Natural killer cell (primary cell): ENCODE data around the gene NCR2. TPM values are rescaled to one million over a fixed set of nuclear protein-coding genes. Genes with fewer than 3 reads are reported as not detected.

ENCODE experiments used
- ATAC-seq, 3 donors: fragments of 150-1000 bp in 2 of 3; fragments of 200-7000 bp in 1 of 3; cut with Tn5 transposase; 1 replicate in 1 of 3; 2 replicates in 2 of 3; pipeline ENCODE4 v1.10.0; 2021; ENCODE audit warnings: mild to moderate bottlenecking in 2 of 3, moderate library complexity in 2 of 3
- DNase-seq, 2 donors: peaks; one replicate each; pipeline versions ENCODE4 v3.0.0 to v3.0.0-alpha.2; 2013 to 2021; ENCODE audit warnings: mixed read lengths in 1 of 2
- H3K27ac ChIP-seq: one replicate; pipeline ENCODE4 v1.5.1; 2013; ENCODE audit warnings: mild to moderate bottlenecking, low read length
- H3K27me3 ChIP-seq: one replicate; pipeline ENCODE4 v1.6.1; 2013; ENCODE audit warnings: low read length; ENCODE audit not compliant: control insufficient read depth, insufficient read depth
- H3K36me3 ChIP-seq: one replicate; pipeline ENCODE4 v1.6.1; 2013; ENCODE audit warnings: low read length; ENCODE audit not compliant: control insufficient read depth, insufficient read depth
- H3K4me1 ChIP-seq: one replicate; pipeline ENCODE4 v1.6.1; 2013; ENCODE audit warnings: low read length; ENCODE audit not compliant: control insufficient read depth, insufficient read depth
- H3K4me3 ChIP-seq: one replicate; pipeline ENCODE4 v1.5.1; 2013; ENCODE audit warnings: low read length
- H3K9me3 ChIP-seq: one replicate; pipeline ENCODE4 v1.6.1; 2013; ENCODE audit warnings: low read length; ENCODE audit not compliant: control insufficient read depth, insufficient read depth
- H3K27ac Mint-ChIP-seq, 2 donors: one replicate each; pipeline ENCODE4 v1.8.0; 2022; ENCODE audit warnings: mild to moderate bottlenecking in 2 of 2, mixed read lengths in 2 of 2, moderate library complexity in 1 of 2
- H3K27me3 Mint-ChIP-seq, 2 donors: one replicate each; pipeline ENCODE4 v1.8.0; 2022; ENCODE audit warnings: low read depth in 2 of 2, mixed read lengths in 2 of 2
- H3K36me3 Mint-ChIP-seq: one replicate; pipeline ENCODE4 v1.8.0; 2022; ENCODE audit warnings: mixed read lengths
- H3K4me1 Mint-ChIP-seq, 2 donors: one replicate each; pipeline ENCODE4 v1.8.0; 2022; ENCODE audit warnings: mixed read lengths in 2 of 2
- H3K4me3 Mint-ChIP-seq: one replicate; pipeline ENCODE4 v1.8.0; 2022; ENCODE audit warnings: mild to moderate bottlenecking, moderate library complexity, mixed read lengths
- H3K9me3 Mint-ChIP-seq, 2 donors: one replicate each; pipeline ENCODE4 v1.8.0; 2022; ENCODE audit warnings: mixed read lengths in 2 of 2
- WGBS: methylation state at CpG from one replicate; pipeline ENCODE4 v1.1.7; 2013; ENCODE audit warnings: missing lambda C conversion rate; ENCODE audit not compliant: insufficient coverage; 5-methylcytosine and 5-hydroxymethylcytosine counted together
- intact Hi-C: fragments of 100-400 bp; cut with micrococcal nuclease; formaldehyde crosslinking; loops from one replicate; pipeline ENCODE4 v1.14.2; 2022
- total RNA-seq, 4 donors: library from RNA; stranded (reverse); fragments of 120-200 nt in 1 of 4; gene quantifications; one replicate each; pipeline versions ENCODE4 v1.2.3 to v1.2.4, GENCODE V29; 2013 to 2022
- TF ChIP-seq, protein P1 (sequence below): fragments of 200-600 bp; IDR thresholded peaks from one replicate; pipeline ENCODE4 v1.8.0; 2022; ENCODE audit warnings: antibody characterized with exemption

Gene NCR2
- total RNA-seq, 3 donors from 2014 or later (not counting 1 experiment from before 2014, with no cell fraction given) = not detected

DNA sequence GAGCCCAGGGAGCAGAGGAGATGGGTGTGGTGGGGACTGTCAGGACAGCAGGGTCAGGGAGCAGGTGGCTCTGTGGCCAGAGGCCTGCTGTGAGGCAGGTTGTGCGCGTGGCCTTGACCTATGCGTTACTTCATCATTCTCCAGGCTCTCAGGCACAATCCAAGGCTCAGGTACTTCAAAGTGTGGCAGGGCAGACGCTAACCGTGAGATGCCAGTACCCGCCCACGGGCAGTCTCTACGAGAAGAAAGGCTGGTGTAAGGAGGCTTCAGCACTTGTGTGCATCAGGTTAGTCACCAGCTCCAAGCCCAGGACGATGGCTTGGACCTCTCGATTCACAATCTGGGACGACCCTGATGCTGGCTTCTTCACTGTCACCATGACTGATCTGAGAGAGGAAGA is 535 bp downstream of the NCR2 start:
- H3K27ac ChIP-seq = no peak overlapping the region
- no peak overlapping the region for H3K4me3 ChIP-seq
- Mint-ChIP-seq H3K4me1 (peaks cover 46 to 55% of the 10 kb centered on the region in 2 donors), H3K27ac (peak overlapping the region; percentile 90 to 96), H3K36me3 (no peaks in the 10 kb centered on the region), H3K4me3 (no peak overlapping the region), H3K27me3 (no peaks in the 10 kb centered on the region), H3K9me3 (no peaks in the 10 kb centered on the region)
- TF ChIP-seq, protein P1, sequence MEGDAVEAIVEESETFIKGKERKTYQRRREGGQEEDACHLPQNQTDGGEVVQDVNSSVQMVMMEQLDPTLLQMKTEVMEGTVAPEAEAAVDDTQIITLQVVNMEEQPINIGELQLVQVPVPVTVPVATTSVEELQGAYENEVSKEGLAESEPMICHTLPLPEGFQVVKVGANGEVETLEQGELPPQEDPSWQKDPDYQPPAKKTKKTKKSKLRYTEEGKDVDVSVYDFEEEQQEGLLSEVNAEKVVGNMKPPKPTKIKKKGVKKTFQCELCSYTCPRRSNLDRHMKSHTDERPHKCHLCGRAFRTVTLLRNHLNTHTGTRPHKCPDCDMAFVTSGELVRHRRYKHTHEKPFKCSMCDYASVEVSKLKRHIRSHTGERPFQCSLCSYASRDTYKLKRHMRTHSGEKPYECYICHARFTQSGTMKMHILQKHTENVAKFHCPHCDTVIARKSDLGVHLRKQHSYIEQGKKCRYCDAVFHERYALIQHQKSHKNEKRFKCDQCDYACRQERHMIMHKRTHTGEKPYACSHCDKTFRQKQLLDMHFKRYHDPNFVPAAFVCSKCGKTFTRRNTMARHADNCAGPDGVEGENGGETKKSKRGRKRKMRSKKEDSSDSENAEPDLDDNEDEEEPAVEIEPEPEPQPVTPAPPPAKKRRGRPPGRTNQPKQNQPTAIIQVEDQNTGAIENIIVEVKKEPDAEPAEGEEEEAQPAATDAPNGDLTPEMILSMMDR = no peak
- ATAC-seq (no peak), DNase-seq (peak in 1 of 2 donors; percentile 38)
- 87% methylated on average over 11 of the region's 11 CpGs for WGBS
- no peaks in the 10 kb centered on the region for H3K9me3 ChIP-seq
- H3K36me3 ChIP-seq = no peaks in the 10 kb centered on the region
- peaks cover 56% of the 10 kb centered on the region for H3K4me1 ChIP-seq
- no peaks in the 10 kb centered on the region for H3K27me3 ChIP-seq
- intact Hi-C loops = loop anchor here (10.0 kb wide), 1 partner anchor 109 kb away; no protein-coding TSS in a partner anchor

DNA sequence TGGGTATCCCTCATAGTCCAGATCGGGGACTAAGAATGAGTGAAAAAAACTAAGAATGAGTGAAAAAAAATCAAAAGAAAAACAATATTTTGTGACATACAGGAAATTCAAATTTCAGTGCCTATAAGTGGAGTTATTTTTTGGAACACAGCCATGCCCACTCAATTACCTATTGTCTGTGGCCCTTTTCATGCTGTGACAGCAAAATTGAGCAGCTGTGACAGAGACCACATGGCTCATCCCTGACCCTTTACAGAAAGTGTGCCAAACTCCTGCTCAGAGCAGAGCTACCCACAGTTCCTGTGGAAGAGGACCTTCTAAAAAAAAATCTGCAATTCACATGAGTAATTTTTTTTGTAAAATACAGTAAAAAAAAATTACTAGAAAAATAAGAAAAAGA is 1.4 kb downstream of the NCR2 start:
- DNase-seq (peak in 1 of 2 donors; percentile 19), ATAC-seq (no peak)
- peak overlapping the region; percentile 90 to 96 for H3K27ac Mint-ChIP-seq
- WGBS = no CpG with 5 or more reads among the region's 1 CpG
- no peaks in the 10 kb centered on the region for H3K36me3 Mint-ChIP-seq
- Histone ChIP-seq H3K9me3 (no peaks in the 10 kb centered on the region), H3K4me3 (no peak overlapping the region), H3K27me3 (no peaks in the 10 kb centered on the region), H3K36me3 (no peaks in the 10 kb centered on the region), H3K4me1 (peaks cover 48% of the 10 kb centered on the region), H3K27ac (no peak overlapping the region)
- no peaks in the 10 kb centered on the region for H3K9me3 Mint-ChIP-seq
- TF ChIP-seq, protein P1 = no peak
- peaks cover 38 to 48% of the 10 kb centered on the region in 2 donors for H3K4me1 Mint-ChIP-seq
- H3K4me3 Mint-ChIP-seq = no peak overlapping the region
- H3K27me3 Mint-ChIP-seq = peaks cover 0 to 3% of the 10 kb centered on the region in 2 donors
- intact Hi-C loops = loop anchor here (10.0 kb wide), 1 partner anchor 108 kb away; no protein-coding TSS in a partner anchor

DNA sequence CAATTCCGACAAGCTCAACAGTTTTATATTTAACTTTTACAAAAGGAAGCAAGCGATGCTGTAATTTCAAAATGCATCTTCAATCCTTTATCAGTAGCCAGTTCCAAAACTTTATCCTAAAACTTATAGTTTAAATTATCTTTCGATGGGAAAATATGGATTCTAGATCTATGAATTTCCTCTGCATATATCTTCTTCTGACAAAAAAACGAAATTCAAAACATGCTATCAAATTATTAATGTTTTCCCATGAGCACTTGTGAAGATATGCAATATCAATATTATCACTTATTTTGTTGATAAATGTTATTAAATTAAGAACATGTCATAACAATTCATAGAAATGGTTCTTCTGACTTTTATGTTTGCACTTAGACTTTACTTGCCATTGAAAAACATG is 2.3 kb downstream of the NCR2 start:
- no peak for ATAC-seq
- no peaks in the 10 kb centered on the region for H3K36me3 Mint-ChIP-seq
- Histone ChIP-seq H3K4me3 (no peak overlapping the region), H3K27ac (no peak overlapping the region), H3K9me3 (no peaks in the 10 kb centered on the region), H3K36me3 (no peaks in the 10 kb centered on the region), H3K27me3 (no peaks in the 10 kb centered on the region), H3K4me1 (peaks cover 39% of the 10 kb centered on the region)
- H3K4me3 Mint-ChIP-seq = no peak overlapping the region
- H3K27ac Mint-ChIP-seq = no peak overlapping the region
- 100% methylated on average over 1 of the region's 4 CpGs for WGBS
- H3K9me3 Mint-ChIP-seq = no peaks in the 10 kb centered on the region
- H3K27me3 Mint-ChIP-seq = peaks cover 0 to 4% of the 10 kb centered on the region in 2 donors
- no peak for DNase-seq
- intact Hi-C loops = loop anchor here (10.0 kb wide), 1 partner anchor 107 kb away; no protein-coding TSS in a partner anchor
- TF ChIP-seq, protein P1 = no peak
- peaks cover 29 to 43% of the 10 kb centered on the region in 2 donors for H3K4me1 Mint-ChIP-seq

DNA sequence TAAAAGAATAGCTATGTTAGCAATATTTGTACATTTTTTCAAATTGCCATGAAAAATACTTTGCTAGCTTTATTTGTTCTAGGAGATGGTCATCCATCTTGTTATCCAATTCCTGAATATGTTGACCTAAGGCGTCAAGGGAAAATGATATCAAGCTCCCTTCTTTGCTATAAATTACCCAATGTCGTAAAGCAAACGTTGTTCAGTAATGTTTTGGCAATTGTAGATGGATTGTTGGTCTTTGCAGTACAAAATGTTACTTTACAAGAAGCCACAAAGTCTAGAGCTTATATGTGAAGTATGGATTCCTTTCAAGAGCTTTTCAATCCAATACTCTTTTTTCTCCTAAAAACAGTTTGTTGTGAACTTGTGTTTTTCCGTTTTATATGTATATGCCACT is 3.3 kb downstream of the NCR2 start:
- Histone ChIP-seq H3K36me3 (no peaks in the 10 kb centered on the region), H3K27me3 (no peaks in the 10 kb centered on the region), H3K9me3 (no peaks in the 10 kb centered on the region), H3K4me3 (no peak overlapping the region), H3K4me1 (peaks cover 30% of the 10 kb centered on the region), H3K27ac (no peak overlapping the region)
- DNase-seq = no peak
- no peak for ATAC-seq
- Mint-ChIP-seq H3K27me3 (peaks cover 0 to 6% of the 10 kb centered on the region in 2 donors), H3K27ac (no peak overlapping the region), H3K36me3 (no peaks in the 10 kb centered on the region), H3K4me3 (no peak overlapping the region), H3K9me3 (no peaks in the 10 kb centered on the region), H3K4me1 (peaks cover 21 to 36% of the 10 kb centered on the region in 2 donors)
- WGBS = 100% methylated on average over 1 of the region's 4 CpGs
- TF ChIP-seq, protein P1 = no peak
- intact Hi-C loops = loop anchor here (10.0 kb wide), 1 partner anchor 106 kb away; no protein-coding TSS in a partner anchor
